C4-2B (cell line): ENCODE measurements around the gene CASP3.

ENCODE experiments used
- CTCF ChIP-seq: fragments of 450-650 bp; conservative IDR thresholded peaks from 2 replicates; pipeline ENCODE4 v1.5.1; 2017; ENCODE audit warnings: mild to moderate bottlenecking
- ZFX ChIP-seq: fragments of 450-650 bp; IDR thresholded peaks from 2 replicates; pipeline ENCODE4 v1.6.1; 2017

GRCh38 chr4:184668511-184669114 lies 19.4 kb upstream of the CASP3 start:
- no peak for TF ChIP-seq CTCF
- no peak for TF ChIP-seq ZFX
